Erythroblast (primary cell): ENCODE results near the gene STK39.

ENCODE experiments used
- DNase-seq, 2 experiments: peaks; one replicate each; lab custom pipeline; 2025; lab: John Stamatoyannopoulos, UW
- GATA1 ChIP-seq: IDR thresholded peaks from 2 replicates; pipeline ENCODE4 v1.6.1; 2011; ENCODE audit warnings: low read depth, mild to moderate bottlenecking, control low read depth, low read length, moderate library complexity
- POLR2A ChIP-seq: IDR thresholded peaks from 2 replicates; pipeline ENCODE4 v1.6.1; 2011; ENCODE audit warnings: mild to moderate bottlenecking, low read length

The STK39 gene

GRCh38 chr2:168119515-168120141 is 127.8 kb downstream of the STK39 start:
- peak; percentile 47 to 65 for DNase-seq
- TF ChIP-seq POLR2A, result no peak
- TF ChIP-seq GATA1, result no peak

DNA sequence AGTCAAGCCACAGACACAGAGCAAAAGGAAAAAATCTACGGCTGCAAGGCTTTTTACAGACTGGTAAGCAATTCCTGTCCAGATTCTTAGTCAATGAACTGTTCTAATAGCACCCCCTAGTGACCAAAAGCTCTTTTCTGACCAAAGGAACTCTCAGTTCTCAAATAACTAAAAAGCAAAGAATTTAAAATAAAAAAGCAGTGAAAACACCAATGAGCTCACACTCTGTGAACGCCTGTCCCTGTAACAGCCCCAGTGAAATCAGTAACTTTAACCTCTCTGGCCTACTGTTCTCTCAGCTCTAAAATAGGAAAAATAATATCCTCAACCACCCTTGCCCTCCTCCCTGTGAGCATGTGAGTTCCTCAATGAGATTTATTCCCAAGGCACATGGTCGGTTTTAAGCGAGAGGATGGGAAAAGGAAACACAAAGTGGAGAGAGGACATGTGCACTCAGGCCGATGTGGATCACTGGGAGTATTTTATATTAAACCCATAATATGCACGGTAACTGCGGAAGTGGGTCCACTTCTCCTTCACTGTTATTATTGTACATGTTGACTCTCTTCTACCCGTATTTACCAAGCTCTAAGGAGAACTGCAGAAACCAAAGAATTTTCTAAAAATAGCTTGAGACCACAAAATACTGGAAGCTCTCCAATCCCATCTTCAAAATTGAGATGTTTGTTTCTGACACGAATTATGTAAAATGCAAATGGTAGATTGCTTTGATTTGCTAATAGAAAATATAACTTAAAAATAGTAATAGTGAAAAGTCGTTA is 128.5 kb downstream of the STK39 start:
- TF ChIP-seq GATA1 (no peak), POLR2A (no peak)
- peak; percentile 49 to 62 for DNase-seq

GRCh38 chr2:168116448-168116847 is 130.9 kb downstream of the STK39 start:
- no peak for TF ChIP-seq POLR2A
- no peak for TF ChIP-seq GATA1
- no peak for DNase-seq

GRCh38 chr2:168114619-168115018 is 132.8 kb downstream of the STK39 start:
- TF ChIP-seq POLR2A, result no peak
- TF ChIP-seq GATA1, result no peak
- no peak for DNase-seq

DNA sequence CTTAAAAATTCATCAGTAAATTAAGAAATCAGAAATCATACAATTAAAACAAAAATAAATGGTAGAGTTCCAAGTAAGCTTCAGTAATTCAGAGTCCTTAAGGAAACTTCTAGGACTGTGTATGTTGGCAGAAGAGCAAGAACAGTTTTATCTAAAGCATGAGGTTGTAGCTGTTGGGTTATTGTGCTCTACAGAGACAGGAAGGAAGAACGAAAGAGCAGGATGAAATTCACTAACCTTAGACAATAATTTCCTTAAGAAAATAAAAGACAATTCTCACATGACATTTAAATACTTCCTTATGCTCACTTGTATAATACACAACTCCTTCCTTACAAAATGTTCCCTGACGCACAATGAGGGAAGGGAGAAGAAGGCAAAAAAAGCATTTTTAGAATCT is 133.4 kb downstream of the STK39 start:
- no peak for DNase-seq

GRCh38 chr2:168107322-168107721 is 140.1 kb downstream of the STK39 start:
- TF ChIP-seq GATA1 (no peak), POLR2A (no peak)
- no peak for DNase-seq

More for the DNA sequence above, 133.4 kb downstream of the STK39 start:
- TF ChIP-seq GATA1 (no peak), POLR2A (no peak)

DNA sequence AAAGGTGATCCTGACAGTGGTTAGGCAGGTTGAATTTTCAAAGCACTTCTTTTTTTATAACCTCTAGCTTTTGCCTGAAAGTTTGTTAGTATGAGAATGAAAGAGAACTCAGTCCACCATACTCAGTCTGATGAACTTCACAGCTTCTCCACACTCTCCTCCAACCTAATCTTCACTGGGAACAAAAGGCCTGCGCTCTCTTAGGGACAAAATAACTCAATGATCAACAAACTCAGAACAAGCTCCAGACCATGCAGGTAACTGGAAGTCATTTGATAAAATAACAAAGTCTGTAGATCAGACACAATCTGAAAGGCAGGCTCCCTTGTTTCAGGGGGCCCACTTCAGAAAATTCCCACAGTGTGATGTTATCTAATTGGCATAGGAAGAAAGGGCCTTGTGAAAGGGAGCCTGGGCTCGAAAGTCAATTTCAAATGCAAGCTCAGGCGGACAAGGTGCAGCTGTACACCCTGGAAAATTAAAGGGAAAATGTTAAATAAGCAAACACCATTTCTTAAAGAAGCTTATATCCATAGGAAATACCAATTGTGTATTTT is 142.2 kb downstream of the STK39 start:
- no peak for DNase-seq
- no peak for TF ChIP-seq GATA1
- no peak for TF ChIP-seq POLR2A

DNA sequence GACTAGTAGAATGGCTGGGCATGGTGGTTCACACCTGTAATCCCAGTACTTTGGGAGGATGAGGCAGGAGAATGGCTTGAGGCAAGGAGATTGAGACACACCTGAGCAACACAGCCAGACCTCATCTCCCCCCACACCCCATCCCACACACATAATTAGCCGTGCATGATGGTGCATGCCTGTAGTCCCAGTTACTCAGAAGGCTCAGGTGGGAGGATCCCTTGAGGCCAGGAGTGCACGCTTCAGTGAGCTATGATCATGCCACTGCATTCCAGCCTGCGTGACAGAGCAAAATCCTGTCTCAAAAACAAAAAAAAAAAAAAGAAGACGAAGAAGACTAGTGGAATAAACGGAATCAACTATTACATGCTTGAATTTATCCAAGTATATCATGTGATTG is 150.0 kb downstream of the STK39 start:
- DNase-seq, result no peak
- TF ChIP-seq POLR2A, result no peak
- no peak for TF ChIP-seq GATA1

DNA sequence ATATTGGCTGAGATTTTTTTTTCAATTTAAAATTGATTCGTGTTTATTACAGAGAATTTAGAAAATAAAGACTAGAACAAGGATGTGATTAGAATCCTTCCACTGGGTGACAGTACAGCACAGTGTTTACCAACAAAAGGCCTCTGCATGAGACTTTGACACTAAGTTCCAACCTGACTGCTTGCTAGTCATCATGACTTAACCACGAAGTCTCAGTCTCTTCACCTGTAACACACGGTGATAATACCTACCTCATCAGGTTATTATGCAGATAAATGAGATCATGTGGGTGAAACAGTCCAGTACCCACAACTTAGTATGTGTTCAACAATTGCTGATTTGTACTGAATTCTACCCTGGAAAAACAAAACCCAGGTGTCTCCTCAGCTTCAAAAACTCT is 151.2 kb downstream of the STK39 start:
- no peak for DNase-seq
- TF ChIP-seq POLR2A (no peak), GATA1 (no peak)

GRCh38 chr2:168091986-168092385 is 155.4 kb downstream of the STK39 start:
- TF ChIP-seq POLR2A, result no peak
- TF ChIP-seq GATA1, result no peak
- no peak for DNase-seq

GRCh38 chr2:168090366-168091135 is 156.8 kb downstream of the STK39 start:
- TF ChIP-seq POLR2A (no peak), GATA1 (no peak)
- no peak for DNase-seq

GRCh38 chr2:168089200-168089599 is 158.2 kb downstream of the STK39 start:
- no peak for TF ChIP-seq POLR2A
- no peak for TF ChIP-seq GATA1

GRCh38 chr2:168087401-168087800 is 160.0 kb downstream of the STK39 start:
- DNase-seq, result no peak
- no peak for TF ChIP-seq GATA1
- TF ChIP-seq POLR2A, result no peak

More at GRCh38 chr2:168089200-168089599, 158.2 kb downstream of the STK39 start:
- no peak for DNase-seq
